B cell (primary cell): ENCODE results near the gene PTPRN2. TPM values are rescaled to one million over a fixed set of nuclear protein-coding genes. Genes with fewer than 3 reads are reported as not detected.

Experiments
- ATAC-seq: fragments of 200-7000 bp; cut with Tn5 transposase; one replicate; pipeline ENCODE4 v1.10.0; 2021; ENCODE audit warnings: low read depth, mild to moderate bottlenecking, moderate number of reproducible peaks, moderate library complexity
- CTCF ChIA-PET: fragments of 350-600 bp; sonication (Branson Sonifier 250); formaldehyde crosslinking; loops from one replicate; lab custom pipeline; 2021; ENCODE audit warnings: antibody characterized with exemption, inconsistent platforms; lab: Charles Lee
- POLR2A ChIA-PET: fragments of 350-600 bp; sonication (Branson Sonifier 250); formaldehyde crosslinking; loops from one replicate; lab custom pipeline; 2021; ENCODE audit warnings: antibody characterized with exemption; lab: Charles Lee
- DNase-seq: peaks from one replicate; pipeline ENCODE4 v3.0.0; 2013
- H2AFZ ChIP-seq: 2 replicates; pipeline ENCODE4 v1.6.1; 2012; ENCODE audit warnings: mild to moderate bottlenecking, low read depth, low read length; ENCODE audit not compliant: insufficient read depth, poor library complexity, severe bottlenecking
- H3K27ac ChIP-seq, 2 donors: 1 replicate in 1 of 2; 2 replicates in 1 of 2; pipeline ENCODE4 v1.5.1; 2012 to 2013; ENCODE audit warnings: low read length in 2 of 2, mild to moderate bottlenecking in 2 of 2, moderate library complexity in 1 of 2
- H3K27me3 ChIP-seq, 4 experiments: fragments of 200-600 bp in 1 of 4; sonication (generic) in 1 of 4; replicated peaks in 1 of 4; 1 replicate in 2 of 4; 2 replicates in 2 of 4; pipeline versions ENCODE4 v1.6.1 to v1.7.0; 2013 to 2016; ENCODE audit warnings: low read length in 3 of 4, mild to moderate bottlenecking in 2 of 4, mixed read lengths in 1 of 4, moderate library complexity in 1 of 4; ENCODE audit not compliant: insufficient read depth in 4 of 4, control insufficient read depth in 3 of 4; ENCODE audit errors: control extremely low read depth in 1 of 4
- H3K36me3 ChIP-seq, 2 experiments: replicated peaks in 1 of 2; 1 replicate in 1 of 2; 2 replicates in 1 of 2; pipeline versions ENCODE4 v1.6.1 to v1.7.1; 2013; ENCODE audit warnings: low read length in 1 of 2; ENCODE audit not compliant: insufficient read depth in 2 of 2, control insufficient read depth in 1 of 2; ENCODE audit errors: control extremely low read depth in 1 of 2, extremely low read depth in 1 of 2
- H3K4me1 ChIP-seq, 2 donors: fragments of 200-600 bp in 1 of 2; sonication (generic) in 1 of 2; 1 replicate in 1 of 2; 2 replicates in 1 of 2; pipeline versions ENCODE4 v1.5.1 to v1.6.1; 2013 to 2017; ENCODE audit warnings: low read length in 2 of 2; ENCODE audit not compliant: control insufficient read depth in 2 of 2, insufficient read depth in 2 of 2
- H3K4me2 ChIP-seq: replicated peaks from 2 replicates; pipeline ENCODE3; 2012; ENCODE audit warnings: mild to moderate bottlenecking, low read depth, low read length; ENCODE audit not compliant: poor library complexity, severe bottlenecking
- H3K4me3 ChIP-seq, 5 experiments: fragments of 200-600 bp in 1 of 5; sonication (generic) in 1 of 5; 1 replicate in 3 of 5; 2 replicates in 2 of 5; pipeline versions ENCODE4 v1.5.1 to v1.7.0; 2011 to 2016; ENCODE audit warnings: low read length in 4 of 5, mild to moderate bottlenecking in 4 of 5, low read depth in 2 of 5, control low read depth in 1 of 5, moderate library complexity in 1 of 5; ENCODE audit not compliant: insufficient read depth in 1 of 5; ENCODE audit errors: control extremely low read depth in 1 of 5, extremely low read depth in 1 of 5
- H3K79me2 ChIP-seq: fragments of 200-600 bp; sonication (generic); one replicate; pipeline ENCODE4 v1.6.0; 2016; ENCODE audit warnings: low read length; ENCODE audit not compliant: control insufficient read depth, insufficient read depth
- H3K9ac ChIP-seq: fragments of 200-600 bp; sonication (generic); 2 replicates; pipeline ENCODE4 v1.6.1; 2017; ENCODE audit warnings: mild to moderate bottlenecking, low read length, moderate library complexity
- H3K9me3 ChIP-seq, 3 donors: one replicate each; pipeline versions ENCODE4 v1.6.1 to v1.7.1; 2013; ENCODE audit warnings: low read length in 2 of 3; ENCODE audit not compliant: control insufficient read depth in 2 of 3, insufficient read depth in 1 of 3; ENCODE audit errors: control extremely low read depth in 1 of 3
- H4K20me1 ChIP-seq: 2 replicates; pipeline ENCODE4 v1.6.0; 2012; ENCODE audit warnings: mild to moderate bottlenecking, low read length; ENCODE audit not compliant: insufficient read depth, control insufficient read depth, poor library complexity, severe bottlenecking
- H3K27ac Mint-ChIP-seq: one replicate; pipeline ENCODE4 v1.8.0; 2021; ENCODE audit warnings: mixed read lengths
- H3K27me3 Mint-ChIP-seq: one replicate; pipeline ENCODE4 v1.8.0; 2021; ENCODE audit warnings: mixed read lengths
- H3K4me1 Mint-ChIP-seq: one replicate; pipeline ENCODE4 v1.8.0; 2021; ENCODE audit warnings: mixed read lengths
- H3K4me3 Mint-ChIP-seq: one replicate; pipeline ENCODE4 v1.8.0; 2021; ENCODE audit warnings: mixed read lengths
- H3K9me3 Mint-ChIP-seq: one replicate; pipeline ENCODE4 v1.8.0; 2022; ENCODE audit warnings: mixed read lengths; ENCODE audit not compliant: insufficient read depth
- CTCF ChIP-seq: fragments of 200-600 bp; IDR thresholded peaks from one replicate; pipeline ENCODE4 v1.8.0; 2022; ENCODE audit warnings: antibody characterized with exemption, mild to moderate bottlenecking
- EZH2 ChIP-seq: IDR thresholded peaks from 2 replicates; pipeline ENCODE4 v1.6.1; 2012; ENCODE audit warnings: borderline replicate concordance, low read depth, mild to moderate bottlenecking, moderate library complexity, low read length; ENCODE audit not compliant: insufficient read depth, poor library complexity, severe bottlenecking
- WGBS: methylation state at CpG from one replicate; pipeline ENCODE4 v1.1.5; 2013; ENCODE audit warnings: missing lambda C conversion rate; ENCODE audit not compliant: insufficient coverage; 5-methylcytosine and 5-hydroxymethylcytosine counted together
- intact Hi-C: fragments of 100-400 bp; cut with micrococcal nuclease; formaldehyde crosslinking; loops from one replicate; pipeline ENCODE4 v1.10.0; 2022
- polyA plus RNA-seq: library from polyadenylated mRNA; depleted of rRNA; stranded (reverse); fragments of >200 nt; gene quantifications from 2 replicates; pipeline ENCODE4 v1.2.3, GENCODE V29; 2012
- total RNA-seq, 2 donors: library from RNA; stranded (reverse); fragments of 120-200 nt in 1 of 2; gene quantifications; 1 replicate in 1 of 2; 2 replicates in 1 of 2; pipeline versions ENCODE4 v1.2.3 to v1.2.4, GENCODE V29; 2013 to 2022

PTPRN2 gene
- total and polyA plus RNA-seq, 2 donors (not counting 1 experiment from before 2014, with no cell fraction given), result 2.0 to 5.0 TPM

- intact Hi-C loops, result no loop called here
- Histone ChIP-seq H3K79me2 (no peaks in the 10 kb centered on the region), H2AFZ (no peak overlapping the region), H3K9ac (no peak overlapping the region), H3K4me1 (no peaks in the 10 kb centered on the region), H3K4me2 (no peak overlapping the region), H3K27me3 (no peaks in the 10 kb centered on the region), H3K9me3 (peaks cover 0 to 46% (median 0%) of the 10 kb centered on the region in 3 donors), H3K4me3 (no peak overlapping the region), H3K36me3 (no peaks in the 10 kb centered on the region), H3K27ac (no peak overlapping the region), H4K20me1 (no peaks in the 10 kb centered on the region)
- H3K27ac Mint-ChIP-seq, result no peak overlapping the region
- no peak overlapping the region for H3K4me3 Mint-ChIP-seq
- H3K9me3 Mint-ChIP-seq, result no peaks in the 10 kb centered on the region
- no peaks in the 10 kb centered on the region for H3K27me3 Mint-ChIP-seq
- DNase-seq (no peak), ATAC-seq (no peak)
- 91% methylated on average over 10 of the region's 12 CpGs for WGBS
- H3K4me1 Mint-ChIP-seq, result no peaks in the 10 kb centered on the region
- ChIA-PET POLR2A (no interaction called here), CTCF (no interaction called here)
- TF ChIP-seq CTCF, result no peak
- TF ChIP-seq EZH2, result no peak
Measured at GRCh38 chr7:158065340-158065739, 522.3 kb downstream of the PTPRN2 start.

GRCh38 chr7:158064631-158065030, 523.0 kb downstream of the PTPRN2 start:
- Histone ChIP-seq H3K4me3 (no peak overlapping the region), H3K79me2 (no peaks in the 10 kb centered on the region), H3K9ac (no peak overlapping the region), H3K9me3 (peaks cover 0 to 45% (median 0%) of the 10 kb centered on the region in 3 donors), H3K27me3 (no peaks in the 10 kb centered on the region), H4K20me1 (no peaks in the 10 kb centered on the region), H3K4me1 (no peaks in the 10 kb centered on the region), H2AFZ (no peak overlapping the region), H3K4me2 (no peak overlapping the region), H3K27ac (no peak overlapping the region), H3K36me3 (no peaks in the 10 kb centered on the region)
- Mint-ChIP-seq H3K4me1 (no peaks in the 10 kb centered on the region), H3K4me3 (no peak overlapping the region), H3K27ac (no peak overlapping the region), H3K27me3 (no peaks in the 10 kb centered on the region), H3K9me3 (no peaks in the 10 kb centered on the region)
- no peak for TF ChIP-seq EZH2
- TF ChIP-seq CTCF, result no peak
- no peak for DNase-seq
- intact Hi-C loops, result no loop called here
- ChIA-PET CTCF (no interaction called here), POLR2A (no interaction called here)
- no peak for ATAC-seq
- WGBS, result 100% methylated on average over 1 of the region's 4 CpGs
